ENCODE data around the gene HSD17B4.
A peak's percentile ranks its signal among the peaks of the same experiment; 100 is the strongest.
"Not testable (repeated sequence)": the region's sequence is repeated elsewhere in the genome, so short reads cannot be mapped to it uniquely, and the experiment has no call there.

The HSD17B4 gene

DNA sequence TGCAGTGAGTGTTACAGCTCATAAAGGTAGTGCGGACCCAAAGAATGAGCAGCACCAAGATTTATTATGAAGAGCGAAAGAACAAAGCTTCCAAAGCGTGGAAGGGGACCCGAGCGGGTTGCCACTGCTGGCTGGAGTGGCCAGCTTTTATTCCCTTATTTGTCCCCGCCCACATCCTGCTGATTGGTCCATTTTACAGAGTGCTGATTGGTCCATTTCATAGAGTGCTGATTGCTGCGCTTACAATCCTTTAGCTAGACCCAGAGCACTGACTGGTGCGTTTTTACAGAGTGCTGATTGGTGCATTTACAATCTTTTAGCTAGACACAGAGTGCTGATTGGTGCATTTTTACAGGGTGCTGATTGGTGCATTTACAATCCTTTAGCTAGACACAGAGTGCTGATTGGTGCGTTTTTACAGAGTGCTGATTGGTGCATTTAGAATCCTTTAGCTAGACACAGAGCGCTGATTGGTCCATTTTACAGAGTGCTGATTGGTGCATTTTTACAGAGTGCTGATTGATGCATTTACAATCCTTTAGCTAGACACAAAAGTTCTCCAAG lies 19.5 kb upstream of the HSD17B4 start:
- DNase-seq (ENCODE audit: low read depth) = not testable (repeated sequence)

DNA sequence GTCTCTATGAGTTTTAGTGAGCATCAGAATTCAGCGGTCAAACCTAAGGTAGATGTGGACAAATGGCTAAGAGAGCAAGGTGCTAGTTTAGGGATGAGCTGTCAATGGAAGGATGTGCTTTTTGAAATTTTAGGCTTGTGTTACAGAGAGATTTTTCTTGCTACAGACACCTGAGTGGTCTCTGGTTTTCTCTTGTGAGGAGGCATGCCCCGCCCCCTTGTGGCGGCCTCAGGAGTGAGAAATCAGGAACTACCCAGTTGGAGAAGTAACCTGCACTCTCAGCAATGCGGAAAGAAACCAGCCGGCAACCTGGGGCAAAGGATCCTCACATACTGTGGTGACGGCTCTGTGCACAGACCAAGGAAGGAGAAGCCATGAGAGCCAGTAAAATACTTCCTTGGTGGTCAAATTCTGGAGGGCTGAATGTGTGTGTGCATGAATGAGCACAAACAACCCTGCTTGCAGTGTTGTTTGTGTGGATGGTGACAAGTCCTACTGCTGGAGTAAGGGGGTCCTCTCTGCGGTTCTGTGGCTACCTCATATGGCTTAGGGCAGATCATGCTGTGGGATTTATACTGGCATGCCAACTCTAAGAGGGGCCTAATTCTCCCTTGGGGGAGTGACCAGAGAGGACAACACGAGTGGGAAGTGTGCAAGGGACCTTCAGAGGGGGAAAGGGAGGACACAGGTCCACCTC lies 16.7 kb upstream of the HSD17B4 start:
- peak; percentile 64 for DNase-seq (ENCODE audit: low read depth)

GRCh38 chr5:119437785-119438586 lies 14.3 kb upstream of the HSD17B4 start:
- DNase-seq (ENCODE audit: low read depth) = not testable (repeated sequence)

DNA sequence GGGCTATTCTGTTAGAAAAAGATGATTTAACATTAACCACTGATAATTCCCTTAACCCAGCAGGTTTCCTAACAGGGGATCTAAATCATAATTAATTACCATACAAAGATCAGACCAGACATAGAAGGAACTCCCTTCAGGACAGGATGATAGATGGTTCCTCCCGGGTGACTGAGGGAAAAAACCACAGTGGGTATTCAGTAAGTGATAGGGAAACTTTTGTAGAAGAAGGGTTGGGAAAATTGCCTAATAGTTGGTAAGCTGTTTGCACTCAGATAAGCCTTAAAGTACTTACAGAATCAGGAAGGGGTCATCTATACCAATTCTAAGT lies 13.7 kb upstream of the HSD17B4 start:
- not testable (repeated sequence) for DNase-seq (ENCODE audit: low read depth)

GRCh38 chr5:119439140-119439631 lies 13.1 kb upstream of the HSD17B4 start:
- DNase-seq (ENCODE audit: low read depth) = no peak

GRCh38 chr5:119439632-119440031 lies 12.7 kb upstream of the HSD17B4 start:
- DNase-seq (ENCODE audit: low read depth) = not testable (repeated sequence)

DNA sequence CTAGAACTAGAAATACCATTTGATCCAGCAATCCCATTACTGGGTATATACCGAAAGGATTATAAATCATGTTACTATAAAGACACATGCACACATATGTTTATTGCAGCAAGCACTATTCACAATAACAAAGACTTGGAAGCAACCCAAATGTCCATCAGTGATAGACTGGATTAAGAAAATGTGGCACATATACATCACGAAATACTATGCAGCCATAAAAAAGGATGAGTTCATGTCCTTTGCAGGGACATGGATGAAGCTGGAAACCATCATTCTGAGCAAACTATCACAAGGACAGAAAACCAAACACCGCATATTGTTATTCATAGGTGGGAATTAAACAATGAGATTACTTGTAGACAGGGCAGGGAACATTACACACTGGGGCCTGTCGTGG lies 7.7 kb upstream of the HSD17B4 start:
- not testable (repeated sequence) for DNase-seq (ENCODE audit: low read depth)

- no peak for DNase-seq (ENCODE audit: low read depth)
Observed at GRCh38 chr5:119445544-119445943, 6.8 kb upstream of the HSD17B4 start.

- DNase-seq (ENCODE audit: low read depth) = no peak
Observed at GRCh38 chr5:119449882-119450281, 2.4 kb upstream of the HSD17B4 start.

GRCh38 chr5:119450627-119451026 lies 1.7 kb upstream of the HSD17B4 start:
- DNase-seq (ENCODE audit: low read depth) = not testable (repeated sequence)

DNA sequence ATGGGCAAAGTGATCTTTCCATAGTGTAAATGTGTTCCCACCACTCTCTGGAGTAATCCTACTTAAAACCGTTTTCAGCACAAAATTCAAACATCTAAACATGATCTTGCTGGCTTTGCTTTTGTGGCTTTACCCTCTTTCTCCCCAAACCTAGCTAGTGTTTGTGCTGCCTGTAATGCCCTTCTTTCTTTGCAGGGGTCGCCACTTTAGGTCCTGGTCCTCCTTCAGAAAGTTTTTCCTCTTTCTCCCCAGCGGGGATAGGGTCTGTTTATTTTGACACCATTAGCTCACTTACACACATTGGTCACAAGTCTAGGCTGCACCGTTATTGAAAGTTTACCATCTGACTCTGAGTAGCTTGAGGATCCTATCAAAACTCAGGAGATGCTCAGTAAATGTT lies 736 bp upstream of the HSD17B4 start:
- no peak for DNase-seq (ENCODE audit: low read depth)

GRCh38 chr5:119452060-119452372 lies 281 bp upstream of the HSD17B4 start:
- DNase-seq (ENCODE audit: low read depth) = no peak

GRCh38 chr5:119453040-119453373 lies 710 bp downstream of the HSD17B4 start:
- no peak for DNase-seq (ENCODE audit: low read depth)

DNA sequence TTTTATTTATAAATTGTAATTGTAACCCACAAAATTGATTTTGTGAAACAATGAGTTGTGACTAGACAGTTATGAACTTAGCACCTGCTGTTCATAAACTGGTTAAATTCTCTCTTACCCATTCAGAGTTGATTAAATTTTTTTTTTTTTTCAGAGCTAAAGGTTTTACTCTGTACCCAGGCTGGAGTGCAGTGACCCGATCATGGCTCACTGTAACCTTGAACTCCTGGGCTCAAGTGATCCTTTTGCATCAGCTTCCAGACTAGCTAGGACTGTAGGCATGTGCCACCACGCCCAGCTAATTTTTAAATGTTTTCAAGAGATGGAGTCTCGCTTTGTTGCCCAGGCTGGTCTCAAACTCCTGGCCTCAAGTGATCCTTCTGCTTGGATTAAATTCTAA lies 1.9 kb downstream of the HSD17B4 start:
- no peak for DNase-seq (ENCODE audit: low read depth)

- no peak for DNase-seq (ENCODE audit: low read depth)
Observed at GRCh38 chr5:119458911-119459632, 6.8 kb downstream of the HSD17B4 start.

DNA sequence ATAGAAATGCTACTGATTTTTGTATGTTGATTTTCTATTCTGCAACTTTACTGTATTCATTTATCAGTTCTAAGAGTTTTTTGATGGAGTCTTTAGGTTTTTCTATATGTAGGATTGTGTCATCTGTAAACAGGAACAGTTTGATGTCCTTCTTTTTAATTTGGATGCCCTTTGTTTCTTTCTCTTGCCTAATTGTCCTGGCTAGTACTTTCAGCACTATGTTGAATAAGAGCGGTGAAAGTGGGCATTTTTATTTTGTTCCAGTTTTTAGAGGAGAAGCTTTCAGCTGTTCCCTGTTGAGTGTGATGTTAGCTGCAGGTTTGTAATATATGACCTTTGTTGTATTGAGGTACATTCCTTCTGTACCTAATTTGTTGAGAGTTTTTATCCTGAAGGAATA lies 13.3 kb downstream of the HSD17B4 start:
- no peak for DNase-seq (ENCODE audit: low read depth)

- no peak for DNase-seq (ENCODE audit: low read depth)
Observed at GRCh38 chr5:119468286-119468685, 16.0 kb downstream of the HSD17B4 start.

DNA sequence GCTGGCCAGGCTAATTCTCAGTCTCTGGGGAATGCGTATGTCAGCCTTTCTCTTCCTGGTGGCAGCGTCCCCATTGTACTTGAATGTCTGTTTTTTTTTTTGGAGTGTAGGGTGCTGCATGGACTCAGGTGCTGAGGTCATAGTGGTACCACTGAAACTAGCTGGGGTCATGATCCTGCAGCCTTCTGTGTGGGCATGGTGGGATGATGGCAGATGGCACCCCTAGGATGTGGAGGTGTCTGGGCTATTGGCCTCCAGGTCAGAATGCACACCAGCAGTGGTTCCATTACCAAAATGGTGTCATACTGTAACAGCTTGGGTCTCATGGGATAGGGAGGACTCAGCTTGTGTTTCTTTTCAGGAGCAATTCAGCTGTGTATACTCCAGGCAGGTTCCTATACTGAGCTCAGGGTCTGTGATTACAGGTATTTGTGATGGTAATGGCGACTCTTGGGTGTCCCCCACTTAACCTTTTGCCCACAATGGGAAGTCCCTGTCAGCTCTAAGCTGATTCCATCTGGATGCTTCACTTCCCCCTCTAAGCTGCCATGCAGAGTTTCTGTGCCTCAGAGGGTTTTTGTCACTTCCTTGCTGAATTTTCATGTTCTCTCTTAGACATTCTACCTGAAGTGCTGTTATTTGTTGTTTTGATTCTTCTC lies 17.9 kb downstream of the HSD17B4 start:
- DNase-seq (ENCODE audit: low read depth) = no peak

- no peak for DNase-seq (ENCODE audit: low read depth)
Observed at GRCh38 chr5:119470851-119471451, 18.7 kb downstream of the HSD17B4 start.

- no peak for DNase-seq (ENCODE audit: low read depth)
Observed at GRCh38 chr5:119473241-119473640, 20.9 kb downstream of the HSD17B4 start.

GRCh38 chr5:119476341-119476740 lies 24.0 kb downstream of the HSD17B4 start:
- no peak for DNase-seq (ENCODE audit: low read depth)

DNA sequence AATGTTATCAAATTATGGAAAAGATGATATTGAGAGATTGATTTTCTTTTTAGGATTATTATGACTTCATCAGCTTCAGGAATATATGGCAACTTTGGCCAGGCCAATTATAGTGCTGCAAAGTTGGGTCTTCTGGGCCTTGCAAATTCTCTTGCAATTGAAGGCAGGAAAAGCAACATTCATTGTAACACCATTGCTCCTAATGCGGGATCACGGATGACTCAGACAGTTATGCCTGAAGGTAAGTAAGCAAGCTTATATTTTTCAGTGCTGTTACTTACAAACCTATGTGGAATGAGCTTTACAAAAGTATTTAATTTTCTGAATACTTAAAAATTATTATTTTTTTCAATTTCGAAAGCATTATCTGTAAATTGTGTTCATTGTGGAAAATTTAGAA lies 26.5 kb downstream of the HSD17B4 start:
- DNase-seq (ENCODE audit: low read depth) = no peak
